HCT116 (cell line): ENCODE measurements around the gene AKR7A2.

Experiments
- CTCF ChIP-seq, 3 experiments: fragments of 200-600 bp in 1 of 3; sonication (generic) in 1 of 3; IDR thresholded peaks in 2 of 3; conservative IDR thresholded peaks in 1 of 3; 2 replicates each; pipeline ENCODE4 v1.5.1; 2012 to 2017; ENCODE audit warnings: low read depth in 2 of 3, low read length in 2 of 3, antibody characterized with exemption in 1 of 3, borderline replicate concordance in 1 of 3, control low read depth in 1 of 3, mild to moderate bottlenecking in 1 of 3, mixed read lengths in 1 of 3, mixed run types in 1 of 3, moderate library complexity in 1 of 3; ENCODE audit not compliant: insufficient read depth in 1 of 3
- EZH2 ChIP-seq: fragments of 200-600 bp; sonication (generic); IDR thresholded peaks from 2 replicates; pipeline ENCODE4 v1.6.1; 2017; ENCODE audit warnings: antibody characterized with exemption, mixed run types
- REST ChIP-seq: IDR thresholded peaks from 2 replicates; pipeline ENCODE4 v1.6.1; 2012; ENCODE audit warnings: low read depth

GRCh38 chr1:19340387-19340937 lies 28.5 kb upstream of the AKR7A2 start:
- TF ChIP-seq EZH2: no peak
- TF ChIP-seq REST: no peak
- no peak for TF ChIP-seq CTCF (IDR thresholded peaks at IDR 0.05 in 2 of 3, conservative IDR thresholded peaks at IDR 0.05 in 1 of 3; ENCODE audit: borderline replicate concordance in 1 of 3, insufficient read depth in 1 of 3, low read depth in 2 of 3, low read length in 2 of 3)
